Right lobe of liver (tissue), 4 donors: ENCODE measurements around the gene KRT7.
A peak's percentile ranks its signal among the peaks of the same experiment; 100 is the strongest.

ENCODE experiments used
- CTCF ChIP-seq, 4 donors: fragments of 200-600 bp in 3 of 4; fragments of 450-650 bp in 1 of 4; IDR thresholded peaks; one replicate each; pipeline versions ENCODE4 v1.5.1 to v1.8.0; 2016 to 2022; ENCODE audit warnings: antibody characterized with exemption in 4 of 4, mild to moderate bottlenecking in 2 of 4
- POLR2A ChIP-seq: fragments of 450-650 bp; IDR thresholded peaks from one replicate; pipeline ENCODE4 v1.6.1; 2017; ENCODE audit warnings: antibody characterized with exemption, mild to moderate bottlenecking
- donor health status: DM: no; HTN: no; CAD: no.
- donor health status: DM: no; HTN: no; CAD: no.
- donor health status: DM: no; HTN: yes; CAD: no.

- TF ChIP-seq CTCF (IDR thresholded peaks at IDR 0.05), result no peak
- peak; percentile 34 for TF ChIP-seq POLR2A
These were observed at the start of gene KRT7 for GRCh38 chr12:52232674-52233461.
